Astrocyte of the cerebellum (primary cell): ENCODE data around the gene SPATA19.
"Not testable (repeated sequence)": the region's sequence is repeated elsewhere in the genome, so short reads cannot be mapped to it uniquely, and the experiment has no call there.

ENCODE experiments used
- DNase-seq: peaks from one replicate; pipeline ENCODE4 v3.0.0-alpha.2; 2011; ENCODE audit warnings: low read depth
- H3K4me3 ChIP-seq: 2 replicates; pipeline ENCODE4 v1.5.1; 2011; ENCODE audit warnings: mild to moderate bottlenecking, low read depth, low read length, moderate library complexity
- in situ Hi-C: cut with HindIII; loops from 2 replicates; pipeline ENCODE4 v1.10.0; 2017; ENCODE audit warnings: low sequenced_read_pairs
- TF ChIP-seq, protein P1 (sequence below): IDR thresholded peaks from 2 replicates; pipeline ENCODE4 v1.5.1; 2012; ENCODE audit warnings: low read length, low read depth, moderate library complexity, mild to moderate bottlenecking; ENCODE audit errors: missing control alignments

The SPATA19 gene

DNA sequence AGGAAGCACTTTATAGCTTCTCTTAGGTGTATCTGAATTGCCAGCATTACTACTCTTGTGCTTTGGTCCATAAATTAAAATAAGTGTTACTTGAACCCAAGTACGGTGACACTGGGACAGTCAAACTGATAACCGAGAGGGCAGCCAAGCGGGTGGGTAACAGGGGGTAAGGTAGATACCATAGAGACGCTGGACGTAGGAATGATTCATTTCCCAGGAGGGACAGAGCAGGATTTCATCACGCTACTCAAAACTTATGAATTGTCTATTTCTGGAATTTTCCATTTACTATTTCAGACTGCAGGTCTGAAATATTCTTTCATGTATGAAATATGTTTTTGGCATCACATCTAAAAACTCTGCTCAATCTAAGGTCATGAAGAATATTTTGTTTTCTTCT is 14.8 kb upstream of the SPATA19 start:
- in situ Hi-C loops: no loop called here
- DNase-seq: no peak
- TF ChIP-seq, protein P1, sequence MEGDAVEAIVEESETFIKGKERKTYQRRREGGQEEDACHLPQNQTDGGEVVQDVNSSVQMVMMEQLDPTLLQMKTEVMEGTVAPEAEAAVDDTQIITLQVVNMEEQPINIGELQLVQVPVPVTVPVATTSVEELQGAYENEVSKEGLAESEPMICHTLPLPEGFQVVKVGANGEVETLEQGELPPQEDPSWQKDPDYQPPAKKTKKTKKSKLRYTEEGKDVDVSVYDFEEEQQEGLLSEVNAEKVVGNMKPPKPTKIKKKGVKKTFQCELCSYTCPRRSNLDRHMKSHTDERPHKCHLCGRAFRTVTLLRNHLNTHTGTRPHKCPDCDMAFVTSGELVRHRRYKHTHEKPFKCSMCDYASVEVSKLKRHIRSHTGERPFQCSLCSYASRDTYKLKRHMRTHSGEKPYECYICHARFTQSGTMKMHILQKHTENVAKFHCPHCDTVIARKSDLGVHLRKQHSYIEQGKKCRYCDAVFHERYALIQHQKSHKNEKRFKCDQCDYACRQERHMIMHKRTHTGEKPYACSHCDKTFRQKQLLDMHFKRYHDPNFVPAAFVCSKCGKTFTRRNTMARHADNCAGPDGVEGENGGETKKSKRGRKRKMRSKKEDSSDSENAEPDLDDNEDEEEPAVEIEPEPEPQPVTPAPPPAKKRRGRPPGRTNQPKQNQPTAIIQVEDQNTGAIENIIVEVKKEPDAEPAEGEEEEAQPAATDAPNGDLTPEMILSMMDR: no peak
- H3K4me3 ChIP-seq: no peak overlapping the region

DNA sequence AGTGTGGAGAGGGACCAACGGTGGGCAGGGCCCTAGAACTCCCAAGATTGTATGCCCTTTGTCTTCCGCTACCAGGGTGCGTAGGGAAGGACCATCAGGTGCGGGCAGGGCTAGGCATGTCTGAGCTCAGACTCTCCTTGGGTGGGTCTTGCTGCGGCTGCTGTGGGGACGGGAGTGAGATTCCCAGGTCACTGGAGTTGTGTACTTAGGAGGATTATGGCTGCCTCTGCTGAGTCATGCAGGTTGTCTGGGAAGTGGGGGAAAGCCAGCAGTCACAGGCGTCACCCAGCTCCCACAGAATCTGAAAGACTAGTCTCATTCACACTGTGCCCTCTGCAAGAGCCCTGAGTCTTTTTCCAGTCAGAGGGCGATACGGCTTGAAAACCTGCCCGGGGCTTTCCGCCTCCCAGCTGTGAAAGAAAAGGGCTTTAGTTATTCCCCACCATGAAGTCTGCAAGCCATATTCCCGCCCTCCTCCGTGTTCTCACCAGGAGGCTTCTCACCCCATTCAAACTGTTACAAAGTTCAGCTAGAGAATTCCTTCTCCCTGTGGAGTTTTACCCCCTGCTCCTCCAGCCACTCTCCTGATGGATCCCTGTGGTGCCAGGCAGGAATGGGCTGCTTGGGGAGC is 9.1 kb upstream of the SPATA19 start:
- DNase-seq, in situ Hi-C loops, H3K4me3 ChIP-seq: not testable (repeated sequence)

DNA sequence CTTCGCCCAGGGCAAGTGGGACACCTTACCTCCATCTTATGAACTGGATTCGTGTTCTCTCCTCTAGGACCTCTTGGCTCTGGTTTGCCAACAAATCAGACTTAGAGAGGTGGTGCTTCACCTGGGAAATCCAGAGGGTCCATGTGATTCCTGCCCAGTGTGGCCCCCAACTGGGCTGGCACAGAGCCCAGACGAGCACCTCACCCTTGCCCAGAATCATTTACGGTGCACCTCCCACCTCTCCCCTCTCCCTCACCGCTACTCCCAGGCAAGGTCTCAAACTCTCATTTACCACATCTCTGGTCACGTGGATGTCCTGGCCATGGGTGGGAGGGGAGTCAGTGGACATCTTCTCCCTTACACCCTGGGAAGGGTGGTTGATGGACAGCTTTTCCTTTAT is 1.1 kb downstream of the SPATA19 start:
- TF ChIP-seq, protein P1: no peak
- no peak for DNase-seq
- in situ Hi-C loops: no loop called here
- H3K4me3 ChIP-seq: no peak overlapping the region

DNA sequence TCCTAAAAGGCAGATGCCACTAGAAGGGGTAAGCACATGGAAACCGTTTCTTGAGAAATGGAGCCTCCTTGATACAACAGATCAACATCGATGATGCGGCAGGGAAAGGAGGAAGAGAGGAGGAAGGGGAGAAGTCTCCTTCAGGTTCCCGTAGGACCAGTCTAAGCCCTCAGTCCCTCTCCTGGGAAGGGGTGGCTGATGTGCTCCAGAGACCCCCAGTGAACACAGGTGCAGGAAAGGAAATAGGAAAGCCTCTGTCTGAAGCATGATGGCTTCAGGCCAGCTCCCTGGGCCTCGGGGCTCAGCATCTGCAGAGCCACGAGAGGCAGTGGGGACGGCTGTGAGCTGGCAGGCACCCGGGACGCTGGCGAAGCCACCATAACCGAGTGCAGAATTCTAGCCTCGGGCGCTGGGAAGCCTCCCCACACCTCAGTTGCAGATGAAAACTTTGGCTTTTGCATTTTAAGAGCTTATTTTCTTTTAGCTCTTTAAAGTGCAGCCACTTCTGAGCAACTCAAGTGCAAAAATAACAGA is 1.8 kb downstream of the SPATA19 start:
- TF ChIP-seq, protein P1: no peak
- in situ Hi-C loops: no loop called here
- H3K4me3 ChIP-seq: no peak overlapping the region
- no peak for DNase-seq

DNA sequence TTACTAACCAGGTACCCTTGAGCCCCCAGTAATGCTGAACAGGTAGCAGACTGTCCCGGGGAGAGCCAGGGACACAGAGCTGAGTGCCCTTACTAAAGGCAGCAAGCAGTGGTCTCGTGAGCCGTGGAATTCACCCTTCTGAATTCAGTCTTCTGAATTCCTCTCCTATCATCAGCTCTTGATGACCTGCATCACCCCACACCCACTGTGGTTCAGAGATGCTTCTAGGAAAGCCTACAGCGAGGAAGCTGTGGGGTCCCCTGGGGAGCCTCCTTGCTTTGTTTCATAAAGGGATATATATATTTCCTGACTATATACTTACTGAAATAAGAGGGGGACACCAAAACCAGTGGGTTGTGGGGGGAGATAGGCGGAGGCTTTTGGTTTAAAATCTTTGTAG is 2.6 kb downstream of the SPATA19 start:
- TF ChIP-seq, protein P1: no peak
- no peak for DNase-seq
- no peak overlapping the region for H3K4me3 ChIP-seq
- in situ Hi-C loops: no loop called here

DNA sequence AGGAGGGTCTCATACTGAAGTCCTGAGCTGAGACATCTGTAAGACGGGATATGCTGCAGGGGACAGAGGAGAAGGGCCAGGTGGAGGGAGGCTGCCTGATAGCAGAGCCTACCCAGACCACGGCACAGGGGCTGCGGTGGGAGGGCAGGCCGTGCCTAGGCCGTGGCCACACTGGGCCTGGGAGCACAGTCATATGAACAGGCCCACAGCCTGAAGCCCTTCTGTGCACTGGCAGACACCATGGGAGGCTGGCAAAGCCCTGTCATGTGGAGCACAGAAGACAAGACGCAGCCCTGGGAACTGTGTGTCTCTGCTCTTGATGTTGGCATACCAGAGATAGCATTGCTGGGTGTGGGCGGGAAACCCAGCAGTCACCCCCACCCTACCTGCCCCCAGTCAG is 3.3 kb downstream of the SPATA19 start:
- DNase-seq: no peak
- no peak overlapping the region for H3K4me3 ChIP-seq
- in situ Hi-C loops: no loop called here
- TF ChIP-seq, protein P1: no peak

DNA sequence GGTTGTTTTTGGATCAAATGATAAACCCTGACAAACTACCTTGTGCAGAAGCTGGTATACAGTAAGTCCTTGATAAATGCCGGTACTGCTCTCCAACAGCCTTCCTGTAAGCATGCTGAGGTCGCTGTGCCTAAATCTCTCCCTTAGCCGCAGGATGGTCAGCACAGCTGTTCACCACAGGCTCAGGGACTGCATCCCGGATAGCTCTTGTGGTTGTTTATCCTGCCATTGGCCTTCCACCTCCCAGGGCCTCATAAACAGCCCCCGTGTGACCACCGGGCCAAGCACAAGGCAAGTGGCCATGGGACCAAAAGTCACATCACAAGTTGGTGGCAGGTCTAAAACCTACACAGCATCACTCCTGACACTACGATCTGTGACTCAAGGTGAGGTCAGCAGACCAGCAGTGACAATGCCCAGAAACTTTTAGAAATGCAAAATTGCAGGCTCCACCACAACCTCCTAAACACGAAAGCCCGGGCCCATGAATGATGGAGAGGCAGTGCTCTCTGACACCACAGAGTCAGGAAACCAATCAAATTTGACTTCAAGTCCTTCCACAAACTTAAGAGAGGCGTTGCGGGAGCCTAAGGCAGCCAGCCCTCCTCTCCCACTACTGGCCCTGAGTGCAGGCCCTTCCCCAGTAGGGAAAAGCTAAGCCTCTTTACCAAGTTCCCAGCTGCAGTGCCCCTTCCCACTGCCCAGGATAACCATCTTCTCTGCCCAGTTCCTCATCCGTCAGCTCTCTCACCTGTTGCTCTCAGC is 3.9 kb downstream of the SPATA19 start:
- DNase-seq: no peak
- in situ Hi-C loops: no loop called here
- H3K4me3 ChIP-seq: no peak overlapping the region
- TF ChIP-seq, protein P1: no peak
